Loucy (cell line): ENCODE measurements around the gene ZNF682.

Experiments
- H2AFZ ChIP-seq: fragments of 200-600 bp; sonication (generic); 2 replicates; pipeline ENCODE4 v1.6.0; 2016; ENCODE audit warnings: antibody characterized with exemption, mild to moderate bottlenecking, low read length, moderate library complexity
- H3F3A ChIP-seq: fragments of 200-600 bp; 2 replicates; pipeline ENCODE4 v1.6.0; 2016; ENCODE audit warnings: antibody characterized with exemption, low read depth, mild to moderate bottlenecking
- H3K27me3 ChIP-seq: fragments of 200-600 bp; sonication (generic); 2 replicates; pipeline ENCODE4 v1.6.1; 2014; ENCODE audit warnings: low read length, mild to moderate bottlenecking; ENCODE audit not compliant: insufficient read depth, poor library complexity, severe bottlenecking
- H3K36me3 ChIP-seq: fragments of 200-600 bp; sonication (generic); 2 replicates; pipeline ENCODE4 v1.6.1; 2016; ENCODE audit warnings: low read length; ENCODE audit not compliant: insufficient read depth
- H3K4me1 ChIP-seq: fragments of 200-600 bp; sonication (generic); 2 replicates; pipeline ENCODE4 v1.5.1; 2014; ENCODE audit warnings: low read length, mild to moderate bottlenecking; ENCODE audit not compliant: insufficient read depth, poor library complexity, severe bottlenecking
- H3K4me2 ChIP-seq: fragments of 200-600 bp; sonication (generic); 2 replicates; pipeline ENCODE4 v1.6.0; 2014; ENCODE audit warnings: antibody characterized with exemption, low read length, low read depth, mild to moderate bottlenecking; ENCODE audit not compliant: poor library complexity, severe bottlenecking
- H3K4me3 ChIP-seq: fragments of 200-600 bp; sonication (generic); 2 replicates; pipeline ENCODE4 v1.5.1; 2014; ENCODE audit warnings: low read length, mild to moderate bottlenecking, mixed read lengths; ENCODE audit not compliant: poor library complexity, severe bottlenecking
- H3K79me2 ChIP-seq: fragments of 200-600 bp; sonication (generic); 2 replicates; pipeline ENCODE4 v1.6.1; 2014; ENCODE audit warnings: low read length; ENCODE audit not compliant: insufficient read depth
- H3K9ac ChIP-seq: fragments of 200-600 bp; sonication (generic); 2 replicates; pipeline ENCODE4 v1.6.0; 2014; ENCODE audit warnings: mild to moderate bottlenecking, low read depth, low read length, moderate library complexity; ENCODE audit not compliant: poor library complexity, severe bottlenecking
- H3K9me2 ChIP-seq: fragments of 200-600 bp; sonication (generic); replicated peaks from 2 replicates; pipeline ENCODE4 v1.6.1; 2016; ENCODE audit warnings: low read depth, low read length, mixed read lengths
- H3K9me3 ChIP-seq: fragments of 200-600 bp; sonication (generic); 2 replicates; pipeline ENCODE4 v1.6.1; 2014; ENCODE audit warnings: mild to moderate bottlenecking, antibody characterized with exemption, low read length, low read depth; ENCODE audit not compliant: insufficient read depth
- H4K20me1 ChIP-seq: fragments of 200-600 bp; sonication (generic); 2 replicates; pipeline ENCODE4 v1.6.0; 2014; ENCODE audit warnings: antibody characterized with exemption, low read length, mild to moderate bottlenecking; ENCODE audit not compliant: insufficient read depth, poor library complexity, severe bottlenecking
- EZH2phosphoT487 ChIP-seq: fragments of 200-600 bp; IDR thresholded peaks from 2 replicates; pipeline ENCODE4 v1.6.1; 2018; ENCODE audit warnings: antibody characterized with exemption, mild to moderate bottlenecking, moderate library complexity, borderline replicate concordance
- TF ChIP-seq, protein P1 (sequence below): fragments of 200-600 bp; sonication (generic); conservative IDR thresholded peaks from 2 replicates; pipeline ENCODE4 v1.5.1; 2014; ENCODE audit warnings: mild to moderate bottlenecking, antibody characterized with exemption, low read length

ZNF682 gene

DNA sequence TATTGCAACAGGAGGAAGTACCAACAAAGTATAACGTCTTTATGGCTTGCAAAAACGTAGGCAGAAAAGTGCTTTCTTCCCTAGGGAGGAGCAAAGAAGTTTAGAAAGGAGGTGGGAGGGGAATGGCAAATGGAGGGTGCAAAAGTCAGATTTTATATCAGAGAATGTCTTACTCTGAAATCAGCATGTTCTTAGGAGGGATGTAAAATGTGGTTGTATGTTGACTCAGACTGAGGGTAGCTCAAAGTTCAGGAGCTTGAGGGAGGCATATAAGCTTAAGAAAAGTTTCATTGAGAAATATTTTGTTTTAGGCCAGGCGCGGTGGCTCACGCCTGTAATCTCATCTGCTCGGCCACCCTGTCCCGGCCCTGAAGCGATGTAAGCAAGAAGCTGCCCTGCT lies 40.2 kb upstream of the ZNF682 start:
- no peaks in the 10 kb centered on the region for H3K9me3 ChIP-seq
- no peaks in the 10 kb centered on the region for H3K27me3 ChIP-seq
- H2AFZ ChIP-seq: no peak overlapping the region
- peaks cover 12% of the 10 kb centered on the region for H3K4me1 ChIP-seq
- H3K9ac ChIP-seq: peak overlapping the region; percentile 78
- H3K4me2 ChIP-seq: peak overlapping the region; percentile 85
- H3K4me3 ChIP-seq: peak overlapping the region; percentile 79
- H4K20me1 ChIP-seq: peaks cover 15% of the 10 kb centered on the region
- TF ChIP-seq, protein P1, sequence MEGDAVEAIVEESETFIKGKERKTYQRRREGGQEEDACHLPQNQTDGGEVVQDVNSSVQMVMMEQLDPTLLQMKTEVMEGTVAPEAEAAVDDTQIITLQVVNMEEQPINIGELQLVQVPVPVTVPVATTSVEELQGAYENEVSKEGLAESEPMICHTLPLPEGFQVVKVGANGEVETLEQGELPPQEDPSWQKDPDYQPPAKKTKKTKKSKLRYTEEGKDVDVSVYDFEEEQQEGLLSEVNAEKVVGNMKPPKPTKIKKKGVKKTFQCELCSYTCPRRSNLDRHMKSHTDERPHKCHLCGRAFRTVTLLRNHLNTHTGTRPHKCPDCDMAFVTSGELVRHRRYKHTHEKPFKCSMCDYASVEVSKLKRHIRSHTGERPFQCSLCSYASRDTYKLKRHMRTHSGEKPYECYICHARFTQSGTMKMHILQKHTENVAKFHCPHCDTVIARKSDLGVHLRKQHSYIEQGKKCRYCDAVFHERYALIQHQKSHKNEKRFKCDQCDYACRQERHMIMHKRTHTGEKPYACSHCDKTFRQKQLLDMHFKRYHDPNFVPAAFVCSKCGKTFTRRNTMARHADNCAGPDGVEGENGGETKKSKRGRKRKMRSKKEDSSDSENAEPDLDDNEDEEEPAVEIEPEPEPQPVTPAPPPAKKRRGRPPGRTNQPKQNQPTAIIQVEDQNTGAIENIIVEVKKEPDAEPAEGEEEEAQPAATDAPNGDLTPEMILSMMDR: no peak
- no peak for TF ChIP-seq EZH2phosphoT487
- H3K36me3 ChIP-seq: no peaks in the 10 kb centered on the region
- no peaks in the 10 kb centered on the region for H3F3A ChIP-seq
- no peaks in the 10 kb centered on the region for H3K9me2 ChIP-seq
- peaks cover 66% of the 10 kb centered on the region for H3K79me2 ChIP-seq

DNA sequence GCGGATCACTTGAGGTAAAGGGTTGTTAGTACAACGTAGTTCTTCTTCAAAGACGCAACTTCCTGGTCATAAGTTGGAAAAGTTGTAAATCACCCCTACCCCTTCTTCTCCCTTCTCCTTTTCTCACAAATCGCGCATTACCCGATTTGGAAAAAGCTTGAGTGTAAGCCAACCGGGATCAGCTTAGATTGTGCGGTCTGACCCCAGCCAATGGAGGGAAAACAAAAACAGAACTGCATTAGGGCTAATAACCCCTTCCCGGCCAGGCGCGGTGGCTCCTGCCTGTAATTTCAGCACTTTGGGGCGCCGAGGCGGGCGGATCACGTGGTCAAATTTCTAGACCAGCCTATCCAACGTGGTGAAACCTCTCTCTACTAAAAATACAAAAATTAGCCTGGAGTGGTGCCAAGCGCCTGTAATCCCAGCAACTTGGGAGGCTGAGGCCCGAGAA lies 39.3 kb upstream of the ZNF682 start:
- Histone ChIP-seq H3K36me3 (no peaks in the 10 kb centered on the region), H3K4me3 (peak overlapping the region; percentile 79), H3K4me2 (peak overlapping the region; percentile 85), H3K79me2 (peaks cover 57% of the 10 kb centered on the region), H3K27me3 (no peaks in the 10 kb centered on the region), H3K9me3 (no peaks in the 10 kb centered on the region), H3F3A (no peaks in the 10 kb centered on the region), H3K9me2 (no peaks in the 10 kb centered on the region), H3K9ac (peak overlapping the region; percentile 78), H3K4me1 (peaks cover 11% of the 10 kb centered on the region), H4K20me1 (peaks cover 15% of the 10 kb centered on the region), H2AFZ (peak overlapping the region; percentile 65)
- TF ChIP-seq, protein P1: no peak
- TF ChIP-seq EZH2phosphoT487: no peak

DNA sequence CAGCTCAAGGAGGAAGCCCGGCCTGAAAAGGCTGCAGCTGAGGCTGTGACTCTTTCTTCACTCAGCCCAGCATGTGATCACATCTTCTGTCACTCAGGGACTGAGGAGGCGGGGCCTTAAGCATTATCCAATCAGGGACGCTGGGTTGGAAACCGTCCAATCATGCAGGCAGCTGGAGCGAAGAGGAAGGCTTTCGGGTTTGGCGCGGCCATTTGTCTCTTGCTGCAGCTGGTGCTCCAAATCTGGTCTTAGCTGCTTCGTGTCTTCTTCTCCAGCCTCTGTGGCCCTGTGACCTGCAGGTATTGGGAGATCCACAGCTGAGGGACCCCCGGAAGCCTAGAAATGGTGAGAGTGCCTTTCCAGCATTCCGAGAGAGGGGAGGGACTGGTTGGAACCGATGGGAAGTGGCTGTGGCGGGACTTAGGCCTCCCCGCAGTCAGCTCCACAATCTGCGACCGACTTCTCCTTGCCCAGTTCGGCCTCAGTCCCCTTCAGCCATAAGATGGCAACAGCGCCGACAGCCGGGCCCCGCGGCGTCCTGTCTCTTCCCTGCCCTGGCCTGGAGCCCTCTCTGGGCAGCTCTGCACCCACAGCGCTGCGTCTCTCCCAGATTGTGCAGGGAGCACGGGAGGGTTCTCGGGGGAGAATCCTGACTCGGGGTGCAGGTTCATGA lies 38.6 kb upstream of the ZNF682 start, which contains the start of gene ZNF90:
Gene ZNF90 (plus strand): TSS at position 210 of the 673 bp plus-strand sequence. CDS start 133 bp downstream, at position 343.
- Histone ChIP-seq H3K36me3 (no peaks in the 10 kb centered on the region), H3K4me3 (peak within 1 kb of the TSS; percentile 79), H4K20me1 (peaks cover 15% of the 10 kb centered on the region), H2AFZ (peak within 1 kb of the TSS; percentile 65), H3K9me2 (no peaks in the 10 kb centered on the region), H3K27me3 (no peaks in the 10 kb centered on the region), H3K79me2 (peaks cover 51% of the 10 kb centered on the region), H3F3A (no peaks in the 10 kb centered on the region), H3K4me2 (peak within 1 kb of the TSS; percentile 85), H3K9me3 (no peaks in the 10 kb centered on the region), H3K4me1 (peaks cover 11% of the 10 kb centered on the region), H3K9ac (peak within 1 kb of the TSS; percentile 78)
- TF ChIP-seq, protein P1: 0 out of 2 replicates have a peak, but pooled peaks have one; percentile 8
- TF ChIP-seq EZH2phosphoT487: no peak
